AG08396 (cell line): ENCODE measurements around the gene UTY.

Experiments used
- DNase-seq: peaks from one replicate; pipeline ENCODE4 v3.0.0; 2012; ENCODE audit warnings: low spot score, mixed read lengths

UTY gene

GRCh38 chrY:13479828-13480227 is at the start of gene UTY:
TSS of gene UTY (minus strand) at chrY:13480033. CDS start at chrY:13479665, 368 bp downstream.
- DNase-seq: no peak

GRCh38 chrY:13520474-13520873 is 40.6 kb upstream of the UTY start:
- no peak for DNase-seq

GRCh38 chrY:13501215-13501614 is 21.4 kb upstream of the UTY start:
- no peak for DNase-seq

- no peak for DNase-seq
Measured at GRCh38 chrY:13493737-13494136, 13.9 kb upstream of the UTY start.

GRCh38 chrY:13492408-13492807 is 12.6 kb upstream of the UTY start:
- DNase-seq: no peak

GRCh38 chrY:13488738-13489137 is 8.9 kb upstream of the UTY start:
- DNase-seq: no peak

- no peak for DNase-seq
Measured at GRCh38 chrY:13479121-13479711, 617 bp downstream of the UTY start.

GRCh38 chrY:13478126-13478785 is 1.6 kb downstream of the UTY start:
- DNase-seq: no peak

GRCh38 chrY:13474997-13475396 is 4.8 kb downstream of the UTY start:
- no peak for DNase-seq

GRCh38 chrY:13451572-13451971 is 28.3 kb downstream of the UTY start:
- DNase-seq: no peak

- DNase-seq: no peak
Measured at GRCh38 chrY:13450596-13451130, 29.2 kb downstream of the UTY start.

GRCh38 chrY:13445566-13445965 is 34.3 kb downstream of the UTY start:
- DNase-seq: no peak

- DNase-seq: no peak
Measured at GRCh38 chrY:13443146-13443545, 36.7 kb downstream of the UTY start.

- DNase-seq: no peak
Measured at GRCh38 chrY:13440811-13441210, 39.0 kb downstream of the UTY start.

- DNase-seq: no peak
Measured at GRCh38 chrY:13435968-13436937, 43.6 kb downstream of the UTY start.

- DNase-seq: no peak
Measured at GRCh38 chrY:13435206-13435967, 44.4 kb downstream of the UTY start.

- DNase-seq: no peak
Measured at GRCh38 chrY:13432293-13433025, 47.4 kb downstream of the UTY start.

- no peak for DNase-seq
Measured at GRCh38 chrY:13429551-13429950, 50.3 kb downstream of the UTY start.

- no peak for DNase-seq
Measured at GRCh38 chrY:13423281-13423732, 56.5 kb downstream of the UTY start.

GRCh38 chrY:13416869-13417661 is 62.8 kb downstream of the UTY start:
- DNase-seq: no peak
